Measurements from ENCODE around the gene SHMT1.
A peak's percentile ranks its signal among the peaks of the same experiment; 100 is the strongest.
"Not testable (repeated sequence)": the region's sequence is repeated elsewhere in the genome, so short reads cannot be mapped to it uniquely, and the experiment has no call there.

The SHMT1 gene

GRCh38 chr17:18363101-18364049 lies at the start of gene SHMT1:
Gene SHMT1 (minus strand): TSS chr17:18363550. CDS start chr17:18355981, 7,569 bp downstream.
- DNase-seq: peak; percentile 88

GRCh38 chr17:18412001-18412538 lies 48.7 kb upstream of the SHMT1 start:
- not testable (repeated sequence) for DNase-seq

DNA sequence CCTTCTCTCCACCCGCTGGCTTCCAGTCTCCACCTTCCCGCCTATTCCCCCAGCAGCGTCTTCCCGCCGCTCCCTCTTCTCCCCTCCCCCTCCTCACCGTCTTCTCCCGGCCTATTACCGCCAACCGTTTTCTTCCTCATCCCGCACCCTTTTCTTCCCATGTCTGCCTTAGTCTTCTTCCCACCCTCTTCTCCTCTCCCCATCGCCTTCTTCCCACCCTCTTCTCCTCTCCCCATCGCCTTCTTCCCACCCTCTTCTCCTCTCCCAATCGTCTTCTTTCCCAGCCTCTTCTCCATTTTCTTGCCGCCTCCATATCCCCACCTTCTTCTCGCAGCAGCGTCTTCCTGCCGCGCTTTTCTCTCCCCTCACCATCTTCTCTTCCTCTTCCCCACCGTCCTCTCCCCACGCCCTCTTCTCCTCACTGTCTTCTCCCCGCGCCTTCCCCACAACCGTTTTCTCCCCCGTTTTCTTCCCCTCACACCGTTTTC lies 48.1 kb upstream of the SHMT1 start:
- DNase-seq: not testable (repeated sequence)

DNA sequence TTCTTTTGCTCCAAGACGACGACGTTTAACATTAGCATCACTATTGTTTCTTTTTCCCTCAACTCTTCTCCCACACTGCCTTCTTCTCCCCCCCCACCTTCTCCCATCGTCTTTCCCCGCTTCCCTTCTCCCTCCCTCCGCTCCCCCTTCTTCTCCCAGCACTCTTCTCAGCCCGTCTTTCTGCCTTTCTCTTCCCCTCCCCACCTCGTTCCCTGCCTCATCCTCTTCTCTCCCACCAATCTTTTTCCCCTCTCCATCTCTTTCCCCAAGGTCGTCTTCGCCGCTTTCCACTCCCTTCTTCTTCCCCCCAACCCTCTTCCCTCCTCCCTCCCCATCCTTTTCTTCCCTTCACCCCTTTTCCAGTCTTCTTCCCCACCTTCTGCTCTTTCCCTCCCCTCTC lies 47.4 kb upstream of the SHMT1 start:
- DNase-seq: not testable (repeated sequence)

- not testable (repeated sequence) for DNase-seq
These were observed 46.0 kb upstream of the SHMT1 start for GRCh38 chr17:18409321-18409720.

- not testable (repeated sequence) for DNase-seq
These were observed 45.6 kb upstream of the SHMT1 start for GRCh38 chr17:18408906-18409305.

- DNase-seq: not testable (repeated sequence)
These were observed 40.3 kb upstream of the SHMT1 start for GRCh38 chr17:18403604-18404003.

GRCh38 chr17:18403166-18403565 lies 39.8 kb upstream of the SHMT1 start:
- DNase-seq: not testable (repeated sequence)

DNA sequence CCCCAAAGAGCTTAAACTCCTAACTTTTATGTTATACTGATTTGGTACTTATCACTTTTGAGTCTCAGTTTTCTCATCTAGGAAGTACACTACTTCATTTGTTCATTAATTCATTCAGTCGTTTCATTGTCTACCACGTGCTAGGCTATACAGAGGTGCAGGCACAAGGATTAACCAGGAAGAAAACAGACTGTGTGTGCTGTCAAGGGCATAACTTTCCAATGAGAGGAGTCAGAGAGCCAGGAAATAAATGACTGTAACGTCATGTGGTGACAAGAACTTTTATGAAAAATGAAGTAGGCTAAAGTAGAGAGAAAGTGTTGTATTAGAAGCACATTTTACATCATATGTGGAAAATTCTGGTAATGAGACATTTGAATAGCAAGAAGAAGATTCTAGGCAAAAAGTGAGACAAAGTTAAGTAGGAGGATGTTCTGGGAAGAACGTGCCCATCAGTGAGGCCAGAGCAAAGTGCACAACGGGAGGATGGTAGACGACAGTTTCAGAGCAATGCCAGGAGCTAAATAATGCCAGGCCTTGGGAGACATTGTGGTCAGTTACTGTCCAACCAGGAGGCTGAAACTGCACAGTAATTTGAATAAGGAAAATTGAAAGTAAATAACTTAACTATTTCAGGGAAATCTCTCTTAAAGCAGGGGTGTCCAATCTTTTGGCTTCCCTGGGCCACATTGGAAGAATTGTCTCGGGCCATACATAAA lies 38.7 kb upstream of the SHMT1 start:
- DNase-seq: not testable (repeated sequence)

- not testable (repeated sequence) for DNase-seq
These were observed 25.4 kb upstream of the SHMT1 start for GRCh38 chr17:18388728-18389127.

GRCh38 chr17:18388266-18388665 lies 24.9 kb upstream of the SHMT1 start:
- not testable (repeated sequence) for DNase-seq

- DNase-seq: not testable (repeated sequence)
These were observed 24.2 kb upstream of the SHMT1 start for GRCh38 chr17:18387583-18387982.

DNA sequence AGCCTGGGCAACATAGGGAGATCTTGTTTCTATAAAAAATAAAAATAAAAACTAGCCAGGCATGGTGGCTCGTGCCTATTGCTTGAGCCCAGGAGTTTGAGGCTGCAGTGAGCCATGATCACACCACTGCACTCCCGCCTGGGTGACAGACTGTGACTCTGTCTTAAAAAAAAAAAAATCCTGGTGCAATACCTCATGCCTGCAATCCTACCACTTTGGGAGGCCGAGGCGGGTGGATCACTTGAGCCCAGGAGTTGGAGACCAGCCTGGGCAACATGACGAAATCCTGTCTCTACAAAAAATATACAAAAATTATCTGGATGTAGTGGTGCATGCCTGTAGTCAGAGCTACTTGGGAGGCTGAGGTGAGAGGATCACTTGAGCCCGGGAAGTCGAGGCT lies 20.9 kb upstream of the SHMT1 start:
- not testable (repeated sequence) for DNase-seq

GRCh38 chr17:18383079-18383481 lies 19.7 kb upstream of the SHMT1 start:
- DNase-seq: not testable (repeated sequence)

DNA sequence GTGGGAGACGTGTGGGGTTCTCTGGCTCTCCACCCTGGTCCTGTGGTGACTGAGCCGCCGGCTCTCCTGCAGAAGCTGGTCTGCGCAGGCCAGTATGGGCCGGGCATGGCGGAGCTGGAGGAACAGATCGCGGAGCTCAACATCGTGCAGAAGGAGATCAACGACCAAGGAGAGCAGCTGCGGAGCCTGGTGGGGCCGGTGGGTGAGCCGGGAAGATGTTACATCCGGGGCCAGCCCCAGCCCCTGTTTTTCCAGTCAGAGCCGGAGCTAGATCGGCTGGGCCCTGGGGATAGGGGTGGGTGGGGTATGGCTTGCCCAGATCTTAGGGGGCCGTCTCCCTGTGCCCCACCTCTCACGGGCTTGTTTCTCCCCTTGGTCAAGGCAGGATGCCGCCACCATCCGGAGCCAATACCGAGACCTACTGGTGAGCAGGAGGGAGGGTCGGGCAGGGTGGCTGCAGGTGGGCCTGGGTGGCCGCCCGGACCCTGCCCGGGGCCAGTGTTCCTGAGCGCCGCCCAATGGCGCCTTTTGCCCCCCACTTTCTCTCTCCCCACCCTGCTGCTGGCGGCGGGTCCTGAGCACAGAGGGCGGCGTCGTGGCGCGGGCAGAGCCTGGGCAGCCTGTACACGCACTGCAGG lies 19.2 kb upstream of the SHMT1 start:
- no peak for DNase-seq

DNA sequence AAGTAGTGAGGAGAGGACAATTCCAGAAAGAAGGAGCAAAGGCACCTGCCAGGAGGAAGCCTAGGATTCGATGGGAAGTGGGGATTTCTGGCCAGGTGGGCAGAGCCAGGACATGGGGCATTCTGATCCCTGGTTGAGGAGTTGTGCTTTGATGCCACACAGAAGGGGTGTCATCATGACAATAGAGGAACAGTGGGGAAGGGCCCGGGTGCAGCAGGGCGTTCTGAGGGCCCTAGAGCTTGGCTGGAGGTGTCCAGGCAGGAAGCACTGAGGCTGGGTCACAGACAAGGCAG lies 18.5 kb upstream of the SHMT1 start:
- no peak for DNase-seq

- no peak for DNase-seq
These were observed 18.0 kb upstream of the SHMT1 start for GRCh38 chr17:18381158-18381952.

GRCh38 chr17:18380471-18381157 lies 17.3 kb upstream of the SHMT1 start:
- no peak for DNase-seq

GRCh38 chr17:18379246-18380146 lies 16.1 kb upstream of the SHMT1 start:
- DNase-seq: no peak

- not testable (repeated sequence) for DNase-seq
These were observed 15.3 kb upstream of the SHMT1 start for GRCh38 chr17:18378614-18379013.

DNA sequence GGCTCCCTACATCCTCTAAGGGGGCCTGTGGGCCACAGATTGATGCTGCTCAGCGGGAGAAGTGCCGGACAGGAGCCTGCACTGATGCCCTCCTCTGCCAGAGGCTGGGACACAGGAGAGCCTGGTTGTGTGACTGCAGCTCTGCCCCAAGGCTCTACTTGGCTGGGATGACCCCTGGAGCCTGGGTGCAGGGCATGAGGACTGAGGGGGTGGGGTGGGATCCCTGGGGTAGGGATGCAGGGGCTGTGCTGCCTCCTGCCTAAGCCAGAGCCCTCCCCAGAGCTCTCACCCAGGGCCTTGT lies 14.8 kb upstream of the SHMT1 start:
- no peak for DNase-seq

Data from CD4-positive, alpha-beta T cell treated with Interleukin-15 for 1 hour (primary cell).